Glutamatergic neuron (in vitro differentiated cells): ENCODE measurements around the gene SRGAP2C. TPM values are rescaled to one million over a fixed set of nuclear protein-coding genes. Genes with fewer than 3 reads are reported as not detected.
"Not testable (repeated sequence)": the region's sequence is repeated elsewhere in the genome, so short reads cannot be mapped to it uniquely, and the experiment has no call there.

Source experiments
- DNase-seq: peaks from one replicate; pipeline ENCODE4 v3.0.0; 2022
- H3K27ac Mint-ChIP-seq: one replicate; pipeline ENCODE4 v1.8.0; 2020; ENCODE audit warnings: mild to moderate bottlenecking, mixed read lengths, inconsistent platforms; ENCODE audit not compliant: unreplicated experiment
- H3K27me3 Mint-ChIP-seq: one replicate; pipeline ENCODE4 v1.8.0; 2020; ENCODE audit warnings: mild to moderate bottlenecking, moderate library complexity, mixed read lengths, inconsistent platforms; ENCODE audit not compliant: unreplicated experiment
- H3K36me3 Mint-ChIP-seq: one replicate; pipeline ENCODE4 v1.8.0; 2020; ENCODE audit warnings: mild to moderate bottlenecking, mixed read lengths, inconsistent platforms; ENCODE audit not compliant: unreplicated experiment
- H3K4me1 Mint-ChIP-seq: one replicate; pipeline ENCODE4 v1.8.0; 2020; ENCODE audit warnings: mild to moderate bottlenecking, low read depth, mixed read lengths, inconsistent platforms; ENCODE audit not compliant: unreplicated experiment
- H3K4me3 Mint-ChIP-seq: one replicate; pipeline ENCODE4 v1.8.0; 2020; ENCODE audit warnings: mild to moderate bottlenecking, mixed read lengths, inconsistent platforms; ENCODE audit not compliant: unreplicated experiment
- H3K9me3 Mint-ChIP-seq: one replicate; pipeline ENCODE4 v1.8.0; 2020; ENCODE audit warnings: mild to moderate bottlenecking, moderate library complexity, mixed read lengths, inconsistent platforms; ENCODE audit not compliant: unreplicated experiment
- long read RNA-seq: library from polyadenylated mRNA; unstranded; transcript quantifications from one replicate; pipeline ENCODE4 v2.0.0, GENCODE V29; 2020; ENCODE audit not compliant: unreplicated experiment
- total RNA-seq: library from RNA; stranded (reverse); fragmentation: NEBNext Ultra II Directional; extraction: Animal tissue kit (Norgen Biotek cat#: 25700); gene quantifications from one replicate; pipeline ENCODE4 v1.2.1, GENCODE V29; 2021; ENCODE audit not compliant: unreplicated experiment

The SRGAP2C gene
- total RNA-seq: 16.5 TPM
- long read RNA-seq, full-length matches to known transcripts: 1 of 4 reads
- long read RNA-seq, partial matches to known transcripts: 1 of 4 reads
- long read RNA-seq, other reads (novel, unspliced or antisense): 2 of 4 reads

GRCh38 chr1:121184290-121185127, at the start of gene SRGAP2C, which contains the start of gene FAM72B:
SRGAP2C (plus strand) TSS chr1:121184975; CDS start chr1:121187447, 2,472 bp downstream.
FAM72B (minus strand) TSS chr1:121184340; CDS start chr1:121183489, 851 bp downstream.
- Mint-ChIP-seq H3K27ac (peak within 1 kb of the TSS; percentile 68), H3K4me3 (peak within 1 kb of the TSS; percentile 90)
- not testable (repeated sequence) for H3K4me1 Mint-ChIP-seq, H3K27me3 Mint-ChIP-seq, H3K9me3 Mint-ChIP-seq, H3K36me3 Mint-ChIP-seq
- DNase-seq: peak; percentile 82

DNA sequence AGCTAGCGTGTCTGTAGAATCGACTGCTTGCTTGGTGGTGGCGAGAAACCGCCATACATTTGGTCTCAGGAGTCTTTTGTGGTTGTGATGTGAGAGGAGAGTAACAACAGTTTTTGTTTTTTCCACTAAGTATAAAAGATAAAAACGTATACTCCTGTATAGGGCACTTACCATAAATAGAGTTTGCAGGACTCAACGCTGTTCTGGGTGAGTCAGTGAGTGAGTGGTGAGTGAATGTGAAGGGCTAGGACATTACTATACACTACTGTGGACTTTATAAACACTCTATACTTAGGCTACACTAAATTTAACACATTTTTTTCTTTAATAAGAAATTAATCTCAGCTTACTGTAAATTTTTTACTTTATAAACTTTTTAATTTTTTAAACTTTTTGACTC, 44.4 kb upstream of the SRGAP2C start:
- not testable (repeated sequence) for H3K4me1 Mint-ChIP-seq, H3K36me3 Mint-ChIP-seq, H3K4me3 Mint-ChIP-seq, H3K9me3 Mint-ChIP-seq, DNase-seq, H3K27ac Mint-ChIP-seq, H3K27me3 Mint-ChIP-seq

DNA sequence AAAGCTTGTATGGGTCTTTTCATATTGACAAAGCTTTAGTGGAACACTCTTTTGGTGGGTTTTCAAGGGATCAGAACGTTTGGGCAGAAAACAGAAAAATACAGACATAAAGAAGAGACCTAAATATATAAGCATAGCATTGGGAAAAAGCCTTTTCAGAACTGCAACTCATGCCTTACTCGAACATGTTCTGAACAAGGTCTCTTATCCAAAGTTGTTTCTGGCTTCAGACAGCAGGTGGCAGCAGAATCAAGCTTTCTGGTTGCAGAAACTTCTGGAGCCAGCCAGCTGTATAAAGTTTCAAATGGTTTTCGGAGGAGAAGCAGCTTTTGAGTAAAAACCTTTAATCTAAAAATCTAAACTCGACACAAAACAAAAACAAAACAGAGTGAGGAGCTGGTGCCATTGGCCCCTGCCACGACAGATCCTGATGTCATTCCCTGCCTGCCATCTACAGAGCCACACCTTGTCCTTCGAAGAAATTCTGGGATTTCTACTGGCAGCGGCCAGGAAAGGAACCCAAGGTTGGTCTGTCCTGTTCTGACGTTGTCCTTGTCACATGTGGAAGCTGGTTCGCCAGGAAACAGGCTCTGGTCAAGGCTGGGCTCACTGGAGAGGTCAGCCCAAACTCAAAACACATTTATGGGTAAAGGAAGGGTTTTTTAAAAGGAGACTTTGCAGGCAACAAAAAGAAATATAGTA, 36.1 kb upstream of the SRGAP2C start:
- not testable (repeated sequence) for H3K27me3 Mint-ChIP-seq, H3K27ac Mint-ChIP-seq, H3K4me1 Mint-ChIP-seq, H3K4me3 Mint-ChIP-seq, H3K9me3 Mint-ChIP-seq, DNase-seq, H3K36me3 Mint-ChIP-seq

GRCh38 chr1:121151294-121151693, 33.5 kb upstream of the SRGAP2C start:
- not testable (repeated sequence) for H3K4me3 Mint-ChIP-seq, H3K27ac Mint-ChIP-seq, DNase-seq, H3K27me3 Mint-ChIP-seq, H3K9me3 Mint-ChIP-seq, H3K36me3 Mint-ChIP-seq, H3K4me1 Mint-ChIP-seq

- not testable (repeated sequence) for DNase-seq, H3K36me3 Mint-ChIP-seq, H3K27me3 Mint-ChIP-seq, H3K9me3 Mint-ChIP-seq, H3K27ac Mint-ChIP-seq, H3K4me3 Mint-ChIP-seq, H3K4me1 Mint-ChIP-seq
Measured at GRCh38 chr1:121152788-121153187, 32.0 kb upstream of the SRGAP2C start.

GRCh38 chr1:121154811-121155210, 30.0 kb upstream of the SRGAP2C start:
- not testable (repeated sequence) for DNase-seq, H3K27me3 Mint-ChIP-seq, H3K27ac Mint-ChIP-seq, H3K9me3 Mint-ChIP-seq, H3K4me1 Mint-ChIP-seq, H3K4me3 Mint-ChIP-seq, H3K36me3 Mint-ChIP-seq

GRCh38 chr1:121155671-121156358, 29.0 kb upstream of the SRGAP2C start:
- H3K4me1 Mint-ChIP-seq, H3K27ac Mint-ChIP-seq, DNase-seq, H3K9me3 Mint-ChIP-seq, H3K36me3 Mint-ChIP-seq, H3K4me3 Mint-ChIP-seq, H3K27me3 Mint-ChIP-seq: not testable (repeated sequence)

GRCh38 chr1:121156958-121157603, 27.7 kb upstream of the SRGAP2C start:
- not testable (repeated sequence) for H3K27ac Mint-ChIP-seq, H3K36me3 Mint-ChIP-seq, H3K4me1 Mint-ChIP-seq, DNase-seq, H3K27me3 Mint-ChIP-seq, H3K4me3 Mint-ChIP-seq, H3K9me3 Mint-ChIP-seq

DNA sequence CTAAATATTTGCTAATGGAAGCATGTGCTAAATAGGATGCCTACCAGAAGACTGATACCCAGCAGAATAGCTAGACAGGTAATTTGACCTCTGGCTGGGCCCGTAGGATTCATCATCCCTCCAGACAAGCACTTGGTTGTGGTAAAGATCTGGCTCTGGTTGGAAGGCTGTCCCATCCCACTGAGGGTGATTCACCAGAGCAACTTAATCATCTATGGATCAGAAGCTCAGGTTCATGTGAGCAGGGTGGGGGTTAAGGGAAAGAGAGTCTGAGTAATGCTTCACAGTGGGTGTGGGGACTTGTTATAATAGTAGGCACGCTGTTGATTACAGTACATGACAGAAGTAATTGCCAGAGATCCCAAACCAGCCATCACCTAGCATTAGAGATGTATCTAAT, 27.2 kb upstream of the SRGAP2C start:
- not testable (repeated sequence) for H3K27me3 Mint-ChIP-seq, DNase-seq, H3K27ac Mint-ChIP-seq, H3K4me3 Mint-ChIP-seq, H3K4me1 Mint-ChIP-seq, H3K36me3 Mint-ChIP-seq, H3K9me3 Mint-ChIP-seq

DNA sequence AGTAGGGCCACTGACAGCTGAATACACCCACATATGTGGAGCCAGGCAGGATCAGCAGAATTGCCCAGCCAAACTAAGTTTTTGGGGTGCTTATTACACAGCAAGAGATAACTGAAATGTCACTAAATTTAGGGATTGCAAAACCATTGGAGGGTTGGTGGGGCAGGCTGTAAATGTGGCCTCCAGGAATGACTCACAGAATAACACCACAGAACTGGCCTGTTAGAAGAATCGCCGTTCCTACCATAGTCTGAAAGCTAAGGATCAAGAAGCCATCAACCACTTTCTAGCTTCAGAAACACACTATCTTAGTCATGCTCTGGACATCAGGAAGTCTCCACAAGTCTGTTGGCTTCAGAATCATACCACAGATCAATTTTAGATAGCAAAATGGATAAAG, 24.7 kb upstream of the SRGAP2C start:
- H3K27me3 Mint-ChIP-seq, H3K9me3 Mint-ChIP-seq, H3K4me3 Mint-ChIP-seq, DNase-seq, H3K27ac Mint-ChIP-seq, H3K36me3 Mint-ChIP-seq, H3K4me1 Mint-ChIP-seq: not testable (repeated sequence)

DNA sequence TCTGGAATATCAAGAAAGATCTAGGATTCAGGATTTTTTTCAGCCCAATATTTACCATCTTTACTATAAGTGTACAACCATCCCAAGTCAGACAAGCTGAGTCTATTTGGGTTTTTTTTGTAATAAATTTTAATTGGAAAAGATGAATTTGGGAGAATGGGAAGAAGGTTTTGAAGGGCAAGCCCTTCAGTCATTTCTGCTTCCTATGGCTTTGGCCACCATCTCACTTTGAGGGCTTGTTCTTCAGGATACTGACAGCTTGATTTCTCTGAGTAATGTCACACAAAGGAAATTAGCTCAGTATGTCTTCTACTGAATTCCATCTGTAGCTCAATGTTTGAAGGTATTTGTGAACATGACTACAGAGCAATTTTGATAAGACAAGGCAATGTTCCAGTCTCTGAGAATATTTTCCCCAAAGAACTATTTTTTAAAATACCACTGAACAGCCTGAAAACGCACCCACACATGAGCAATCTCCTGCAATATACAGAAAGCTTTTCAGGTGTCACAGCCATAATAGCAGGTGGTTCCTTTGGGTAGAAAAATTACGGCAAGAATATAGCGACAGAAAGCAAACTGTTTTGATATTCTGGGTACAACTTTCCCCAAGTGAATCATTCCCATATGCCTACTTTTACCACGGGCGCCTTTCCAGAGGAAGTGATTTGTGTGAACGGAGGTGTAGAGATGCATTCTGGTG, 23.4 kb upstream of the SRGAP2C start:
- not testable (repeated sequence) for DNase-seq, H3K27ac Mint-ChIP-seq, H3K27me3 Mint-ChIP-seq, H3K4me1 Mint-ChIP-seq, H3K4me3 Mint-ChIP-seq, H3K9me3 Mint-ChIP-seq, H3K36me3 Mint-ChIP-seq
